GM12878 (cell line): Measurements from ENCODE around the gene POTEB. TPM values are rescaled to one million over a fixed set of nuclear protein-coding genes. Genes with fewer than 3 reads are reported as not detected.
"Not testable (repeated sequence)": the region's sequence is repeated elsewhere in the genome, so short reads cannot be mapped to it uniquely, and the experiment has no call there.

Experiments
- ATAC-seq: fragments of 200-7000 bp; cut with Tn5 transposase; 3 replicates; pipeline ENCODE4 v1.9.1; 2020; ENCODE audit warnings: mild to moderate bottlenecking, moderate library complexity
- BruUV-seq: library from RNA; stranded (reverse); fragments of 400-500 nt; replicated peaks from 2 replicates; lab custom pipeline; 2021; lab: Mats Ljungman, UMichigan
- CTCF ChIA-PET: fragments of 300-600 bp; sonication (Branson Sonifier 250); formaldehyde crosslinking; extraction: SDS; loops from one replicate; lab custom pipeline; 2021; ENCODE audit warnings: inconsistent platforms; lab: Yijun Ruan, JAX
- POLR2A ChIA-PET: fragments of 350-600 bp; formaldehyde crosslinking; extraction: SDS; loops from one replicate; lab custom pipeline; 2021; ENCODE audit warnings: inconsistent platforms; lab: Charles Lee
- RAD21 ChIA-PET: fragments of 300-600 bp; sonication (Branson Sonifier 250); formaldehyde crosslinking; loops from one replicate; lab custom pipeline; 2023; ENCODE audit warnings: antibody characterized with exemption; ENCODE audit not compliant: unreplicated experiment; lab: Charles Lee
- SMC1A ChIA-PET: fragments of 300-600 bp; sonication (Branson Sonifier 250); formaldehyde crosslinking; loops from one replicate; lab custom pipeline; 2023; ENCODE audit not compliant: unreplicated experiment, uncharacterized antibody; lab: Charles Lee
- DNase-seq: peaks from one replicate; pipeline ENCODE4 v3.0.0-alpha.2; 2011; ENCODE audit warnings: low read depth, low spot score
- FAIRE-seq: peaks from 3 replicates; lab custom pipeline; 2011; peaks lifted over from hg19 to GRCh38; lab: Jason Lieb, UNC
- H2AFZ ChIP-seq: 2 replicates; pipeline ENCODE4 v1.6.0; 2011; ENCODE audit warnings: low read depth, low read length, control low read depth; ENCODE audit not compliant: control insufficient read depth
- H3K27ac ChIP-seq: 2 replicates; pipeline ENCODE4 v1.5.1; 2011; ENCODE audit warnings: control low read depth; ENCODE audit not compliant: control insufficient read depth, insufficient read depth
- H3K27me3 ChIP-seq, 2 experiments: replicated peaks in 1 of 2; 2 replicates each; pipeline versions ENCODE4 v1.6.0 to v1.6.1; 2011; ENCODE audit warnings: low read length in 1 of 2; ENCODE audit not compliant: control insufficient read depth in 2 of 2, insufficient read depth in 2 of 2
- H3K36me3 ChIP-seq, 2 experiments: 2 replicates each; pipeline ENCODE4 v1.5.1; 2011; ENCODE audit warnings: low read length in 1 of 2; ENCODE audit not compliant: control insufficient read depth in 2 of 2, insufficient read depth in 2 of 2
- H3K4me1 ChIP-seq: 2 replicates; pipeline ENCODE4 v1.6.1; 2011; ENCODE audit warnings: mild to moderate bottlenecking, low read length, moderate library complexity, mixed read lengths; ENCODE audit not compliant: control insufficient read depth, insufficient read depth
- H3K4me2 ChIP-seq: 2 replicates; pipeline ENCODE4 v1.6.0; 2011; ENCODE audit warnings: control low read depth; ENCODE audit not compliant: control insufficient read depth, insufficient read depth
- H3K4me3 ChIP-seq: fragments of 200-600 bp; sonication (generic); 2 replicates; pipeline ENCODE4 v1.5.1; 2016
- H3K79me2 ChIP-seq: 2 replicates; pipeline ENCODE4 v1.6.0; 2011; ENCODE audit warnings: low read length; ENCODE audit not compliant: control insufficient read depth, insufficient read depth
- H3K9ac ChIP-seq: 2 replicates; pipeline ENCODE4 v1.8.0; 2011; ENCODE audit warnings: low read length, control low read depth, mixed read lengths; ENCODE audit not compliant: control insufficient read depth, insufficient read depth
- H3K9me3 ChIP-seq: replicated peaks from 3 replicates; pipeline ENCODE4 v1.5.1; 2011; ENCODE audit warnings: mild to moderate bottlenecking, low read length; ENCODE audit not compliant: control insufficient read depth, insufficient read depth
- H4K20me1 ChIP-seq: 2 replicates; pipeline ENCODE4 v1.6.0; 2011; ENCODE audit not compliant: control insufficient read depth, insufficient read depth
- WGBS: methylation state at CpG from one replicate; pipeline ENCODE4 v1.1.6; 2016; ENCODE audit warnings: low lambda C conversion rate; ENCODE audit not compliant: insufficient replicate concordance, insufficient coverage; ENCODE audit errors: missing lambda C conversion rate; 5-methylcytosine and 5-hydroxymethylcytosine counted together
- in situ Hi-C: fragments of 300-500 bp; cut with MboI; formaldehyde crosslinking; loops from 9 replicates; pipeline ENCODE4 v1.14.3; 2018; ENCODE audit warnings: mixed read lengths
- intact Hi-C: fragments of 100-400 bp; cut with micrococcal nuclease; formaldehyde crosslinking; loops from one replicate; pipeline ENCODE4 v1.14.2; 2022; ENCODE audit not compliant: unreplicated experiment
- microRNA-seq: library from miRNA; unstranded; fragments of <30 nt; microRNA quantifications from one replicate; pipeline ENCODE4, GENCODE V29; 2018
- polyA plus RNA-seq, 11 experiments: library from polyadenylated mRNA; depleted of rRNA in 4 of 11; unstranded in 6 of 11; stranded (reverse) in 5 of 11; fragments of >200 nt; fragmentation: Nextera tagmentation in 4 of 11; fragmentation: Illumina TruSeq in 1 of 11; extraction: Ambion mirVana in 4 of 11; extraction: Trizol in 1 of 11; gene quantifications; 1 replicate in 1 of 11; 2 replicates in 10 of 11; pipeline versions ENCODE4 v1.2.1 to v1.2.3, GENCODE V29; 2011 to 2016; ENCODE audit warnings: inconsistent platforms in 2 of 11, missing spikeins in 2 of 11, low read depth in 1 of 11
- small RNA-seq: library from RNA; depleted of rRNA; stranded (forward); fragments of <200 nt; gene quantifications from one replicate; pipeline ENCODE3, GENCODE V24; 2014
- total RNA-seq, 4 experiments: library from RNA; depleted of rRNA in 3 of 4; stranded (reverse); fragments of >200 nt in 3 of 4; fragmentation: Illumina TruSeq in 1 of 4; extraction: Trizol in 1 of 4; gene quantifications; 2 replicates each; pipeline versions ENCODE4 v1.2.1 to v1.2.3, GENCODE V29; 2013 to 2021

Gene POTEB
- total and polyA plus RNA-seq, 10 of the 15 experiments (the other 5 are each of a cell fraction or from before 2014, with no cell fraction given), result not detected

- H3K79me2 ChIP-seq, POLR2A ChIA-PET, H3K9ac ChIP-seq, FAIRE-seq, H3K27me3 ChIP-seq, SMC1A ChIA-PET, H3K4me3 ChIP-seq, H3K27ac ChIP-seq, H3K4me2 ChIP-seq, H4K20me1 ChIP-seq, H3K9me3 ChIP-seq, in situ Hi-C loops, H2AFZ ChIP-seq, BruUV-seq, intact Hi-C loops, DNase-seq, H3K4me1 ChIP-seq, H3K36me3 ChIP-seq, CTCF ChIA-PET, ATAC-seq, RAD21 ChIA-PET: not testable (repeated sequence)
- no CpG with 5 or more reads among the region's 1 CpG for WGBS
Measured at GRCh38 chr15:21838831-21839230, 38.7 kb downstream of the POTEB start.

Small RNA genes within 50 kb of the gene (microRNA-seq; reads per million reads assigned to microRNA genes)
- gene MIR3118-4, result not detected

Small RNA genes within 50 kb of the gene (small RNA-seq; reads per million reads assigned to genes)
- gene MIR3118-4, result not detected
- gene RNU6-631P, result not detected

Other genes starting within 250 kb of the POTEB start
- gene OR4M2, start 202.8 kb upstream of the POTEB start, total RNA-seq (2014; rRNA removed), result not detected in 2 replicates
- not detected in 2 replicates for gene OR4M2, start 202.8 kb upstream of the POTEB start, total RNA-seq (2014; rRNA removed; fragmentation: Illumina TruSeq; extraction: Trizol)
- gene OR4M2, start 202.8 kb upstream of the POTEB start, total RNA-seq (2021), result not detected in 2 replicates
- gene OR4M2, start 202.8 kb upstream of the POTEB start, polyA plus RNA-seq (2011; rRNA removed), result not detected in 2 replicates
- gene OR4M2, start 202.8 kb upstream of the POTEB start, polyA plus RNA-seq (2014; fragmentation: Illumina TruSeq; extraction: Trizol), result not detected in 2 replicates
- gene OR4M2, start 202.8 kb upstream of the POTEB start, polyA plus RNA-seq (2014; fragmentation: Nextera tagmentation; extraction: Ambion mirVana), result not detected
- not detected in 2 replicates for gene OR4M2, start 202.8 kb upstream of the POTEB start, polyA plus RNA-seq (2014; rRNA removed)
- not detected for gene OR4M2, start 202.8 kb upstream of the POTEB start, polyA plus RNA-seq (2016; fragmentation: Nextera tagmentation; extraction: Ambion mirVana)